ENCODE results near the gene NID2. TPM values are rescaled to one million over a fixed set of nuclear protein-coding genes. Genes with fewer than 3 reads are reported as not detected.
A peak's percentile ranks its signal among the peaks of the same experiment; 100 is the strongest.

Gene NID2
- total and polyA plus RNA-seq, 2 of the 4 experiments (the other 2 are of a cell fraction) = 101 to 303 TPM

- CTCF ChIA-PET = interaction anchor here (0.7 to 1.0 kb wide), 4 partner anchors 26 to 33 kb away, joined by 3 to 4 read pairs (median 3); no protein-coding TSS in a partner anchor
- Histone ChIP-seq H4K91ac (ENCODE audit: insufficient read depth, low read depth, low read length) (peak overlapping the region; percentile 73; the same call in 1 of the 2 replicates), H2BK20ac (ENCODE audit: low read depth, low read length) (peak overlapping the region; percentile 84), H3K79me1 (ENCODE audit: low read depth in 1 of 2, low read length in 2 of 2) (peaks cover 0 to 27% of the 10 kb centered on the region in 2 experiments; a peak in 3 of 4 replicates), H3K56ac (ENCODE audit: extremely low read depth, insufficient read depth, low read length) (peak overlapping the region; percentile 22), H3K4ac (ENCODE audit: low read depth, low read length) (peak overlapping the region; percentile 59; the same call in 1 of the 2 replicates), H2AFZ (replicated peaks; ENCODE audit: low read length, poor library complexity) (no peak overlapping the region), H3K23ac (ENCODE audit: low read depth, low read length) (peak overlapping the region; percentile 25; the same call in 1 of the 2 replicates), H3K27me3 (ENCODE audit: control insufficient read depth, insufficient read depth, low read length) (no peaks in the 10 kb centered on the region), H3K9me3 (ENCODE audit: control insufficient read depth, insufficient read depth, low read length) (no peaks in the 10 kb centered on the region), H3K4me3 (ENCODE audit: insufficient read depth, low read depth, low read length) (no peak overlapping the region), H3K27ac (ENCODE audit: insufficient read depth, low read length) (peak overlapping the region; percentile 55), H2AK9ac (replicated peaks; ENCODE audit: low read depth, low read length, poor library complexity) (no peak overlapping the region), H4K20me1 (ENCODE audit: insufficient read depth, low read length) (no peaks in the 10 kb centered on the region), H2BK15ac (ENCODE audit: low read depth, low read length) (peak overlapping the region; percentile 31; the same call in 2 of the 3 replicates), H2AK5ac (ENCODE audit: low read depth, low read length) (peak overlapping the region; percentile 69), H3K9ac (ENCODE audit: low read depth, low read length) (no peak overlapping the region), H3K9me1 (ENCODE audit: insufficient read depth, low read length) (peaks cover 24% of the 10 kb centered on the region), H3K4me2 (ENCODE audit: low read depth, low read length) (no peak overlapping the region; the same call in 1 of the 2 replicates), H2BK5ac (ENCODE audit: low read depth, low read length, poor library complexity, severe bottlenecking) (peak overlapping the region; percentile 98), H3K18ac (ENCODE audit: low read depth, low read length) (peak overlapping the region; percentile 79; the same call in 1 of the 2 replicates), H2BK120ac (ENCODE audit: low read depth, low read length) (peak overlapping the region; percentile 99), H3K14ac (replicated peaks; ENCODE audit: low read depth, low read length) (peak overlapping the region; percentile 35; the same call in 1 of the 2 replicates), H4K8ac (ENCODE audit: low read depth in 2 of 2, low read length in 2 of 2) (peak overlapping the region; percentile 19 to 56; a peak in 3 of 4 replicates), H4K5ac (ENCODE audit: low read depth, low read length) (peak overlapping the region; percentile 21; the same call in 1 of the 2 replicates), H3K36me3 (ENCODE audit: control insufficient read depth, insufficient read depth, low read length) (no peaks in the 10 kb centered on the region), H3K4me1 (ENCODE audit: control insufficient read depth, insufficient read depth, low read length) (peaks cover 40% of the 10 kb centered on the region)
- ATAC-seq (ENCODE audit: low read depth) (no peak), DNase-seq (peak; percentile 39)
- dilution Hi-C loops (cut with HindIII; ENCODE audit: low sequenced_read_pairs, unreplicated experiment) (no loop called here), intact Hi-C loops (cut with micrococcal nuclease) (no loop called here), in situ Hi-C loops (cut with MboI; ENCODE audit: low sequenced_read_pairs) (no loop called here)
- POLR2A ChIA-PET (ENCODE audit: unreplicated experiment) = no interaction called here
- TF ChIP-seq SMC3 (IDR thresholded peaks at IDR 0.05; ENCODE audit: low read depth, low read length) = peak; percentile 9; the same call in 1 of the 2 replicates
- no peak for TF ChIP-seq RCOR1 (IDR thresholded peaks at IDR 0.05; ENCODE audit: insufficient replicate concordance, low read length)
- no TSS peak for BruUV-seq (replicated peaks)
- WGBS, 2 experiments (ENCODE audit: extremely low coverage in 2 of 2, insufficient read length in 1 of 2) = no CpG with 5 or more reads among the region's 2 CpGs
Observed at GRCh38 chr14:52077256-52077979, 8.6 kb upstream of the NID2 start.
